Measurements from ENCODE around the gene FTO. TPM values are rescaled to one million over a fixed set of nuclear protein-coding genes. Genes with fewer than 3 reads are reported as not detected.

FTO gene
- total RNA-seq, 1 donor from 2014 or later = 107 TPM

GRCh38 chr16:54049591-54050458 is 345.9 kb downstream of the FTO start:
- no peak for ATAC-seq
- DNase-seq (ENCODE audit: low spot score) = no peak
- intact Hi-C loops (cut with DNase I) = no loop called here

GRCh38 chr16:54050459-54051210 is 346.7 kb downstream of the FTO start:
- DNase-seq (ENCODE audit: low spot score) (no peak), ATAC-seq (no peak)
- intact Hi-C loops (cut with DNase I) = no loop called here

GRCh38 chr16:54051821-54052220 is 347.9 kb downstream of the FTO start:
- intact Hi-C loops (cut with DNase I) = no loop called here
- ATAC-seq (no peak), DNase-seq (ENCODE audit: low spot score) (no peak)

GRCh38 chr16:54052271-54052670 is 348.3 kb downstream of the FTO start:
- DNase-seq (ENCODE audit: low spot score) (no peak), ATAC-seq (no peak)
- intact Hi-C loops (cut with DNase I) = no loop called here

DNA sequence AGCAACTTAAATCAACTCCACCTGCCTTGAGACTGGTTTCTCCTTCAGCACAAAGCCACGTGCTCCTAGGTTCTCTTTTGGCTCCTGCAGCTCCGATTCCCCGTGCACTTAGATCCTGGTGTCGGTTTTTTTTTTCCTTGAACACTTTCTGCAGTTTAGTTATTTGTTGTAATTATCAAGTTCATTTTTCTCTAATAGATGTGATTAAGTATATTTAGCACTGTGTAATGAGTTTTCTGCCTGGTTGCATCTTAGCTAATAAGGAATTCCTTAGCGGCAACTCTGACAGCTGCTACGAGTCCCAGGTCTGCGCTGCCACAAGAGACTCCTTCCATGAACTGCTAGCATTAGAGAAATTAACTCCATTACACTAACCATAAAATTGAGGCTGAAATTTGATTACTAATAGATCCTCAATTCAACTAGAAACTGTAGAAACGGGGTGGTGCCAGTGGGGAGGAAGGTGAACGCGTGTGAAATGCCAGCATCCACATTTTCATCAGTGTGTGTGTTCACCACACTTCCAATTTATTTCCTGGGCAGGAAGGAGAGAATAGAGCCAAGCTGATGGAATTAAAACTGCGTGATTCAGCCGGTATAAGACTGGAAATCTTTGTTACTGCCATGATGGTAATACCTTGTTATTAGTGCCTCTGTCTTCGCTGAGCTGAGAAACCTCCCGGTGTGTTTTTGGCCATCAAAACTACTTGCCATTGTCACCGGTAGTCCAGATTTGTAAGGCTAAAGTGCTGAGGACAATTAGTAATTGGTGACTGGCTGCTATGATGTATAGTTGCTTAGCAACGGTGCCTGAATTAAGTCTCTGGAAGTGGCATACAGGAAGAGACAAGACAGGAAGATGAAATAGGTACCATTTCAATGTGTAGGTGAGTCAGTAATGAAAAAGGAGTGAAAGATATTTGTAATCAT is 350.2 kb downstream of the FTO start:
- ATAC-seq (no peak), DNase-seq (ENCODE audit: low spot score) (no peak)
- intact Hi-C loops (cut with DNase I) = no loop called here

DNA sequence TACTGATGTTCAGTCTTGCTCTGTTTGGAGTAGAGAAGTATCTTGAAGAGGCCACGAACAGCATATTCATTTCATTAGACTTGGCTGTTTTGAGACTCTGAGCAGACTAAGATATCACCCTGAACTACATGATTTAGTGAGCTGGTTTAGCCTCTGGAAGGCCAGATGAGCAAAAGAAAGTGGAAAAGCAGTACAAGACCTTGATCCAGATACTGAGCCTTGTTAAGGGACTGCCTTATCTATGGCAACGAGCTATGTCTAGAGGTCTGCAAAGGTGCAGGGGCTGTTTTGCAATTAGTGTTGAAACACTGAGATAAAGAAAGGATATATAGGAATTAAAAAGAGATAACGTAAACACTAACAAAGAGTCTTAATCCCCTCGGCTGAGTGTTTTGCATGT is 351.2 kb downstream of the FTO start:
- DNase-seq (ENCODE audit: low spot score) = no peak
- intact Hi-C loops (cut with DNase I) = no loop called here
- ATAC-seq = no peak

DNA sequence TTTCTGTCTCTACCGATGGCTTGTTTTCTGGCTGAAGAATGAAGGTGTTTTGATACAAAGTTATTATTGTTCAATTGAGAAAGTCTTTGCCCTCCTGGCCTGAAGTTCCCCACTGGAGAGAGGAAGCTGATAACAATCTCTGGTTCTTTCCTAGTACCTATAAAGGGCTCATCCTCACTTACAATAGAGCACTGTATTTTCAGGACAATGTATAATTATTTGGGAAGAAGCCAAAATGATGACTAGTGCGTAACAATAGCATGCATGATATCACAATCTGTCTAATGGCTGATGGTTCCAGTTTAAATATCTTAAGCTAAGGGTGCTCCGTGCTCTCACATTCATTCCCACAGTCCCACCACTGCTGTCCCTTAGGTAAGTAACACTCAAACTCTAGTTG is 351.9 kb downstream of the FTO start:
- intact Hi-C loops (cut with DNase I) = no loop called here
- ATAC-seq (no peak), DNase-seq (ENCODE audit: low spot score) (no peak)

DNA sequence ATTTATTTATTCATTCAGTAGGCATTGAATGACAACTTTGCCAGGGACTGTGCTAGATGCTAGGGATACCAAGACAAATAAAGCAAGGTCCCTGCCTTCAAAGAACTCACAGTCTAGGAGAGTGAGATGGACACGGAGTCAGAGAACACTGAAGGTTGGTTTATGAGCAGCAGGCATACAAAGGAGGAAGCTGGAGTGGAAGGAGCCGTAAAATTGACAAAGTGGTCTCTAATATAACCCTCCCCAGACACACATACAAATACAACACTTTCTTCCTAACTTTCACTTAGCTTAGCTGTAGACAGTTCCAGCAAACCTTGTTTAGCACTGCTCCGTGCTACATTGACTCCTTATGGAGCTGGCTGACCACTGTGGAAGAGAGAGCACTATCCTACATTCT is 353.0 kb downstream of the FTO start:
- ATAC-seq = no peak
- DNase-seq (ENCODE audit: low spot score) = no peak
- intact Hi-C loops (cut with DNase I) = no loop called here

- ATAC-seq = no peak
- no peak for DNase-seq (ENCODE audit: low spot score)
- intact Hi-C loops (cut with DNase I) = no loop called here
Measured at GRCh38 chr16:54059319-54059718, 355.4 kb downstream of the FTO start.

DNA sequence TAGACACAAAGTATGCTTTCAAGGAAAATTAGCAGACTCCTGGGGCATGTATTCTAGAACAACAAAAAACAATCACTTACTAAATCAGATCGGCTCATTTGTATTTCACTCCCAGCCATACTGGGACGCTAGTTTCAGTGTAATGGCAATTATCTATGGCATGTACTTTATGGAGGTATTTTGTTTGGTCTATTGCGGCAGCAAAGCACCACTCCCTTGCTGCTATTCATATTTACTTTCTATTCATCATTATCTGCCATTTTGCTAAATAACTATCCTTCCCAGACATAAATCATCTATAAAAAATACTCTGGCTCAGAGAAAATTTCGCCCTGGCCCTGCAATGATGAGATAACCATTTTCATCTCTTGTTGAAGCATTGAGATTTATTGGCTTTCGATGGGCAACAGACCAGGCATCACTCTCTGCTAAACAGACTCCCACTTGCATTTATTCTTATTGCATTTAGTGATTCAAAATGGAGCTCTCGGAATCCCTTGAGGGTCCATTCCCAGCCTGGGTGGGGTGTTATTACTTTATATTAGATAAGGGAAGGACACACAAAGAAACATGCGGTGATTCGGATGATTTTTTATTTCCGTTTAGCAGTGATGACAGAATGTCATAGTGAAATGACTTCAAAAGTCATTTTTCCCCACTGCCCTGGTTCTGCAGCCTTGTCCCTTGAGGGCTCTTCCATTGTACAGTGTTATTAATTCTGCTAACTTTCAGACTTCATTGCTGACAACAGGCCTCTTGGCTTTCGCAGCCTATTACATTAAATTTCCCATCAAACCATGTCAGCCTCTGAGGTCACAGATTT is 356.9 kb downstream of the FTO start:
- intact Hi-C loops (cut with DNase I) = no loop called here
- DNase-seq (ENCODE audit: low spot score) (no peak), ATAC-seq (no peak)

DNA sequence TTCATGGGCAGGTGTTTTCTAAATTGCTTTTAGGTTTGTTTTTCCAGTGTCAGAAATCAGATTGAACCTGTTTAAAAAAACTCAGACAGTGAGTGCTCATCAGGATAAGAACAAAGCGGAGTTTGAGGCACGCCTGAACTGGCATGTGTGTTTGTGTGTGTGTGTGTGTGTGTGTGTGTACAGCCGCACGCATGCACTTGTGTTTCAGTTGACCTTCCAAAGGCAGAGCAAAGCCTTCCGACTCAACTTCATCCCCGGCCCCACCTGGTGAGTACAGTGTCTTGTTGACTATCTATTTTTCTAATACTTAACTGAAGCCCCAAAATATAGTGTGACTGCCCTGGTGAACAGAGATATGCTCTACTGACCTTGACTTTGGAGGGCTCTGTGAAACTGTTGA is 357.5 kb downstream of the FTO start:
- intact Hi-C loops (cut with DNase I) = no loop called here
- DNase-seq (ENCODE audit: low spot score) (no peak), ATAC-seq (no peak)

- ATAC-seq (peak; percentile 50), DNase-seq (ENCODE audit: low spot score) (no peak)
- intact Hi-C loops (cut with DNase I) = no loop called here
Measured at GRCh38 chr16:54062361-54063278, 358.7 kb downstream of the FTO start.

DNA sequence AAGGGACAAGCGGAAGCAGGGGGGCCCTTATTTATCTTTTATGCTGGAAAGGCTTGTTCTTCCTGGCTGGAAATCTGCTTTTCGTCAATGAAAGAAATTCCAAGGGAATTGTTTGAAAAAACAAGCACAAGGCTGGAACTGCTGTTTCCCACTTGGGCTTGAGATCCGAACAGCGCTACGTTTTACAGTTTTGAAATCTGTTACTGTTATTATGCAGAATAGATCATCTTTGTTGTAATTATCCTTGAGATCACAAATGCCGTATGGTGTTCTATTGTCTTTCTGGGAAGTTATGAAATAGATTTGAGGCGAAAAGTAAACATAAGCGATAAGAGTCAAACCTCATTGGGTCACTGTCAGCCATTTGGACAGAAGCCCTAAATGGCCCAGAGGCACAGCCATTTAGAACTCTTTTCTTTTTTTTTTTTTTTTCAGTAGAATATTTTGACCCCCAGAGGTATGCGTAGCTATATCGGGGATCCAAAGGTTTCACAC is 359.4 kb downstream of the FTO start:
- intact Hi-C loops (cut with DNase I) = no loop called here
- no peak for ATAC-seq
- no peak for DNase-seq (ENCODE audit: low spot score)

- ATAC-seq (no peak), DNase-seq (ENCODE audit: low spot score) (no peak)
- intact Hi-C loops (cut with DNase I) = no loop called here
Measured at GRCh38 chr16:54066451-54067105, 362.6 kb downstream of the FTO start.

- no peak for DNase-seq (ENCODE audit: low spot score)
- ATAC-seq = no peak
- intact Hi-C loops (cut with DNase I) = no loop called here
Measured at GRCh38 chr16:54067322-54068065, 363.5 kb downstream of the FTO start.

DNA sequence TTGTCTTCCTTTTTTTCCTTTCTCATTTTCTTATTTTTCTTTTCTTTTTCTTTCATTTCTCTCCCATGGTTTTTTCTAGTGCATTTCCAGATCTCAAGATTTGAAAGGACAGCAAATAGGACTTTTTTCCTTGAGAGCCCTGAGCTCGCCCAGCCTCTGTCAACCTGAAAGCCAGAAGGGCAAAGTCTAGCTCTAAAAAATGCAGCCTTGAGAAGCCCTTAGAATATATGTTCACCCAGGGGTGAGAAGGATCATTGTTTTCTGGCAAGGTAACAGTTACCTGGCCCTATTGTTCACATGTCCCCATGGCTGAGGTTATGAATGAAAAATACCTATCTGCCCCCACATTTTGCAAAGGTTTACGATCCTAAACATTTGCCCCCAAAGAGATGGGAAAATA is 364.3 kb downstream of the FTO start:
- ATAC-seq (no peak), DNase-seq (ENCODE audit: low spot score) (no peak)
- intact Hi-C loops (cut with DNase I) = no loop called here

All from sciatic nerve (tissue), 2 donors.